ENCODE data around the gene EID1.

DNA sequence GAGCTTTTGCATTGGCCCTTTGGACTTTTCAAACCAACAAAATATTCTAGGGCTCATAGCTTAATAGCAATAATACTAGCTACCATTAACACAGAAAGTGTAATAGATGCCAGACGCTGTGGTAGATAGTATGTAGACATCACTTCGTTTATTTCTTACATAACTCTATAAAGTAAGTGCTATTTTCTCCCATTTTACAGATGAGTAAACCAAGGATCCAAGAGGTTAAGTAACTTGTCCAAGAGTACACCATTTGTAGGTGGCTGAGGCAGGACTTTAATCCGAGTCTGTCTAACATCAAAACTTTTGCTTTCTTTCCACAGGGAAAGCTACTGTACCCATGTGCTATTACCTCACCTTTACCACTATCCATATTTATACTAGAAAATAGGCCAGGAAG, 12.0 kb downstream of the EID1 start:
- TF ChIP-seq EP300 (IDR thresholded peaks at IDR 0.05) (no peak), POLR2A (IDR thresholded peaks at IDR 0.05) (no peak)
